ENCODE data around the gene DNAI4. TPM values are rescaled to one million over a fixed set of nuclear protein-coding genes. Genes with fewer than 3 reads are reported as not detected.

The DNAI4 gene
- total and polyA plus RNA-seq, 10 donors, result 0.78 to 8.1 (median 4.9) TPM

- intact Hi-C loops (cut with DNase I; ENCODE audit: low total_unique reads), result no loop called here
- Histone ChIP-seq H3K9me3 (no peaks in the 10 kb centered on the region), H3K36me3 (no peaks in the 10 kb centered on the region), H3K4me3 (no peak overlapping the region), H3K27ac (no peak overlapping the region), H3K27me3 (replicated peaks in 1 of 7) (no peaks in the 10 kb centered on the region), H3K4me1 (no peaks in the 10 kb centered on the region)
- DNase-seq, result no peak
- WGBS, 5 donors, result 87 to 94% (median 93%) methylated on average over 3 of the region's 3 CpGs
- TF ChIP-seq POLR2A (IDR thresholded peaks at IDR 0.05), result no peak
- no peak for TF ChIP-seq CTCF (IDR thresholded peaks at IDR 0.05 in 8 of 11, conservative IDR thresholded peaks at IDR 0.05 in 3 of 11)
- no peak for TF ChIP-seq POLR2AphosphoS5 (IDR thresholded peaks at IDR 0.05)
Measured at GRCh38 chr1:66893712-66894111, 30.9 kb downstream of the DNAI4 start.

GRCh38 chr1:66890621-66891020 is 34.0 kb downstream of the DNAI4 start:
- intact Hi-C loops (cut with DNase I; ENCODE audit: low total_unique reads), result no loop called here
- WGBS, 5 donors, result 90 to 100% (median 96%) methylated on average over 1 of the region's 1 CpG
- Histone ChIP-seq H3K36me3 (no peaks in the 10 kb centered on the region), H3K27ac (no peak overlapping the region), H3K9me3 (no peaks in the 10 kb centered on the region), H3K4me1 (no peaks in the 10 kb centered on the region), H3K27me3 (replicated peaks in 1 of 7) (no peaks in the 10 kb centered on the region), H3K4me3 (no peak overlapping the region)
- TF ChIP-seq POLR2A (IDR thresholded peaks at IDR 0.05), result no peak
- TF ChIP-seq CTCF (IDR thresholded peaks at IDR 0.05 in 8 of 11, conservative IDR thresholded peaks at IDR 0.05 in 3 of 11), result no peak
- no peak for TF ChIP-seq POLR2AphosphoS5 (IDR thresholded peaks at IDR 0.05)
- no peak for DNase-seq

- intact Hi-C loops (cut with DNase I; ENCODE audit: low total_unique reads), result no loop called here
- H3K27ac ChIP-seq, result no peak overlapping the region
- no peak for TF ChIP-seq POLR2A (IDR thresholded peaks at IDR 0.05)
- TF ChIP-seq POLR2AphosphoS5 (IDR thresholded peaks at IDR 0.05), result no peak
- TF ChIP-seq CTCF (IDR thresholded peaks at IDR 0.05 in 8 of 11, conservative IDR thresholded peaks at IDR 0.05 in 3 of 11), result no peak
- H3K36me3 ChIP-seq, result no peaks in the 10 kb centered on the region
- no peak overlapping the region for H3K4me3 ChIP-seq
- H3K27me3 ChIP-seq (replicated peaks in 1 of 7), result no peaks in the 10 kb centered on the region
- 91 to 98% (median 97%) methylated on average over 1 of the region's 1 CpG for WGBS, 5 donors
- no peaks in the 10 kb centered on the region for H3K4me1 ChIP-seq
- H3K9me3 ChIP-seq, result no peaks in the 10 kb centered on the region
- DNase-seq, result no peak
Measured at GRCh38 chr1:66889030-66889429, 35.6 kb downstream of the DNAI4 start.

- Histone ChIP-seq H3K27ac (no peak overlapping the region), H3K4me1 (no peaks in the 10 kb centered on the region), H3K36me3 (no peaks in the 10 kb centered on the region), H3K4me3 (no peak overlapping the region), H3K9me3 (peaks cover 0 to 34% (median 26%) of the 10 kb centered on the region in 8 donors), H3K27me3 (replicated peaks in 1 of 7) (no peaks in the 10 kb centered on the region)
- TF ChIP-seq POLR2AphosphoS5 (IDR thresholded peaks at IDR 0.05) (no peak), POLR2A (IDR thresholded peaks at IDR 0.05) (no peak), CTCF (IDR thresholded peaks at IDR 0.05 in 8 of 11, conservative IDR thresholded peaks at IDR 0.05 in 3 of 11) (no peak)
- no peak for DNase-seq
- WGBS, 5 donors, result 77 to 92% (median 89%) methylated on average over 1 of the region's 1 CpG
- intact Hi-C loops (cut with DNase I; ENCODE audit: low total_unique reads), result no loop called here
Measured at GRCh38 chr1:66876664-66877063, 48.0 kb downstream of the DNAI4 start.

Measured in spleen (tissue), 11 donors.